DLD1 (cell line): ENCODE measurements around the gene PDE8A.

Source experiments
- in situ Hi-C: cut with HindIII; loops from 2 replicates; pipeline ENCODE4 v1.10.0; 2017; ENCODE audit warnings: low sequenced_read_pairs

PDE8A gene

DNA sequence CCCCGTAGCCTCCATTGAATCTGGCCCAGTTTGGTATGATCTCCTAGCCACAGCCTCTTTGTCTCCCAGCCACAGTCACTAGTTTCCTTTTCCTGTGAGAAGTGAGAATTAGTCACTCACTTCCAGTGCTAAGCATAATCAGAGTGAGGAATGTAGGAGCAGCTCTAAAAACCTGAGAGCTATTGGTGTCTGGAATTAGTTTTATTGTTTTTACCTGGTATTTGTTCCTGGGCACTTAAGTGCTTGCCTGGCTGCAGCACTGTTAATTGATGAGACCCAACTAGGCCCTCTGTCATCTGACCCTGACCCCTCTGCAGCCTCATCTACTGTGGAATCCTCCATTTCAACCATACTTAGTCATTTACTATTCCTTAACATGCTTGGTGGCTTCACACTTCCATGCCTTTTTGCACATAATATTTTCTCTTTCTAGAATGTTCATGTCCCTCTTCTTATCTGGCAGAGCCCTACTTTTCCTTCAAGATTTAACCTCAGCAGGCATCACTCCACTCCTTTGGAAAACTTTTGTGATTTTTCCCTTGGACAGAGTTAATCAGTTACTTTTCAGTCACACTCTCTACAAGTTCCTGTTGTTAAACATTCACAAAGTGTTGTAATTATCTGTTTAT is 48.8 kb downstream of the PDE8A start:
- in situ Hi-C loops = no loop called here

- in situ Hi-C loops = no loop called here
Measured at GRCh38 chr15:85031086-85031943, 49.7 kb downstream of the PDE8A start.

GRCh38 chr15:85031944-85032558 is 50.4 kb downstream of the PDE8A start:
- in situ Hi-C loops = no loop called here

DNA sequence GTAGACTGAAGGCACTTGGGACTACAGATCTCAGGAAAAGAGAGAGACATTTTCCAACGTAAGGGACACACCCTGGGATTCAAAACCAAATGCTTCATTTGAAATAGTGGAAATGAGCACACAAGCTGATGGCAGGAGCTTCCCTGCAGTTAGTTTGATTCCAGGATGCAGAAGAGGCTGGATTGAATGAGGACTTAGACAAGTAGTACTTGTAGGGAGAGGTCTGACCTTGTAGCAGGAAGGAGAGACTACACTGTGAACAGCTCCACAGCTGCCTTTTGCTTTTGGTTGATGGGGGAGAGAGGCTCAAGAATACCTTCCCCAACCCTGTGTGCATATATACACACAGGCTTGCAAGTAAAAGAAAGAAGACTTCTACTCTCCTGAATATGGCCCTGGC is 51.5 kb downstream of the PDE8A start:
- in situ Hi-C loops = no loop called here

DNA sequence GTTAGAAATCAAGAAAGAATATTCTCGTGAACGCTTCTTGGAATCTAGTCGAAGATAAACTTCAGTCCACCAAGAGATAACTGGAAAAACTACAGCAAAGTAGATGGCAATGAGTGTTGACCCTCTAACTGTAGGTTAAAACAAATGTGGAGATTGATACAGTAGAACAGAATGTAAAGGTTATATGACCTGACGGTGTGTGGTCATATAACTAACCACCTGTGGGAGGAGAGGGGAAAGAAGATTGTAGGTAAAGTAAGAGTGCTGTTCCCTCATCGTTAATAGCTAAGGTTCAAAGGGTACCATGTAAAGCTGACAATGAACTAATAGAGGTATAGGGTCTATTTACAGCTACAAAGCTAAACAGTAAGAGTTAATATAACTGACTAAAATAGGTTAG is 52.6 kb downstream of the PDE8A start:
- in situ Hi-C loops = no loop called here

- in situ Hi-C loops = no loop called here
Measured at GRCh38 chr15:85035980-85036379, 54.3 kb downstream of the PDE8A start.

- in situ Hi-C loops = no loop called here
Measured at GRCh38 chr15:85036716-85037115, 55.1 kb downstream of the PDE8A start.

DNA sequence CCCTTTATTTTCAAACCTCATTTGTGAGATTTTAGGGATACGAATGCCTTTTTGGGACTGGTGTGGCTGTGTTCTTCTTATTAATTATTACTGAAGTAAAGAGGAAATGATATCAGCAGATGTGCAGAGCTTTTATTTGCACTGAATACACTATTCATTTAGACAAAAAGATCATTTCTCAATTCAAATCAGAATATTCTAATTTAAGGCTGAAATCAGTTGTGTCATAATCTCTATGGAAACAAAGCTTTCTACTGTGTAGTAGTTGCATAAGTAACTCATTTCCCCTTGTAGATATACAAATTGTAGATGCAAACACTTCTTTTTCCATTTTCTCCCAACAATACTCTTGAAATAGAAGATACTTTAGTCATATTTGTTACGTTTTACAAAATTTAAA is 56.0 kb downstream of the PDE8A start:
- in situ Hi-C loops = no loop called here

- in situ Hi-C loops = loop anchor here (10.0 kb wide), 2 partner anchors 86 to 206 kb away; no protein-coding TSS in a partner anchor
Measured at GRCh38 chr15:85041230-85041629, 59.6 kb downstream of the PDE8A start.

- in situ Hi-C loops = loop anchor here (10.0 kb wide), 2 partner anchors 90 to 210 kb away; no protein-coding TSS in a partner anchor
Measured at GRCh38 chr15:85044251-85044853, 62.7 kb downstream of the PDE8A start.

GRCh38 chr15:85044894-85045293 is 63.2 kb downstream of the PDE8A start:
- in situ Hi-C loops = loop anchor here (10.0 kb wide), 2 partner anchors 90 to 210 kb away; no protein-coding TSS in a partner anchor

DNA sequence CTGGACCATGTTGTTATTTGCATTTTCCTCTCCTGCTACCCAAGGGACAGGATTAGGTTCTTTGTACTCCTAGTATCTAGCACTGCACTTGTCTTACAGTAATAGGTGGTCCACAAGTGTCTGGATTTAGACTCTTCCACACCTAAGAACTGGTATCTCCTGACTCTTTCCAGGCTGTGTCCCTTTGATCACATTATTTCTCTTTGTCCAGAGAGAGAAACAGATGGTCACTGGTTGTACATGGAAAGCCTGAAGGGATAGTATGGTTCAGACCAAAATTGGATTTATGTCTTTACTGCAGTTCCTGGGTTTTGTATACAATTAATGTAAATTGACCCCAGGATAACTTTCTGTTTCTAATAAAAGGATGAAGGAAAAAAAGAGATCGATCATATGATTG is 64.0 kb downstream of the PDE8A start:
- in situ Hi-C loops = loop anchor here (10.0 kb wide), 2 partner anchors 91 to 211 kb away; no protein-coding TSS in a partner anchor

DNA sequence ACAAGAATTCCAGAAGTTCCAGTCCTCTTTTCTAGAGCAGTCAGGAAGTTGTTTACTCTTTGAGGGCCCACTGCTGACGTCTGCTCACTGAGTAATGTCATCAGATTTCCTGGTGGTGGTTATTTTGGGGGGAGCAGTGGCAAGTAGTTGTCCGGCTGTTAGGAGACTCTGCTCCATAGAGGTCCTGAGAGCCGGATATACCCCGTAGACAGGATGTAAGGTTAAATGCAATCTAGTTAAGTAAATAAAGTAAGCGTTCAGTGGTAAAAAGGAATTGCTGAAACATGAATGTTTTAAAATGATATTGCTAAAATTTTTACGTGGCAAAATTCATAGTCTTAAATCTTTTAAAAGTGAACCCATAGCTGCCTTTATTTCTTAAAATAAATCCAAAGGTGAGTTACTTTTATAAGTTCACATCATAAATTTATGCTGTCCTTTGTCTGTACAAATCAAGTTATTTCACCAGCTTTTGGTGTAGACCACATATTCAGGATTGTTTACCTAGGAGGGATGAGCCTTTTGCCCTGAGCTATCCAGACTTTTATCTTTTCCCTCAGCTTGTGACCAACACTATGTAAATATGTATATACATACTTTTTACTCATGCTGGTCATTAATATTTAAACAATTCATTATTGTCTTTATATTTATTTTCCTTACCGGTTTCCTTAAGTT is 65.8 kb downstream of the PDE8A start:
- in situ Hi-C loops = loop anchor here (10.0 kb wide), 2 partner anchors 93 to 213 kb away; no protein-coding TSS in a partner anchor

- in situ Hi-C loops = loop anchor here (10.0 kb wide), 2 partner anchors 94 to 214 kb away; no protein-coding TSS in a partner anchor
Measured at GRCh38 chr15:85048430-85048829, 66.8 kb downstream of the PDE8A start.

DNA sequence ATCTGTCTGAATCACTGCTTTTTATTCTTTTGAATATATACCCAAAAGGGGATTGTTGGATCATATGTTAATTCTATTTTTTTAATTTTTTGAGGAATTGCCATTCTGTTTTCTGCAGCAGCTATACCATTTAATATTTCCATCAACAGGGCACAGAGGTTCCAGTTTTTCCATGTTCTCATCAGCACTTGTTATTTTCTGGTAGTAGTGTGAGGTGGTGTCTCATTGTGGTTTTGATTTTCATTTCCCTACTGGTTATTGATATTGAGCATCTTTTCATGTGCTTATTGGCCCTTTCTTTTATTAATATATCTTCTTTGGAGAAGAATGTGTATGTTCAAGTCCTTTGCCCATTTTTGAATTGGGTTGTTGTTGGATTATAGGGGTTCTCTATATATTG is 68.1 kb downstream of the PDE8A start:
- in situ Hi-C loops = loop anchor here (10.0 kb wide), 2 partner anchors 95 to 215 kb away; no protein-coding TSS in a partner anchor

GRCh38 chr15:85059734-85060133 is 78.1 kb downstream of the PDE8A start:
- in situ Hi-C loops = no loop called here

DNA sequence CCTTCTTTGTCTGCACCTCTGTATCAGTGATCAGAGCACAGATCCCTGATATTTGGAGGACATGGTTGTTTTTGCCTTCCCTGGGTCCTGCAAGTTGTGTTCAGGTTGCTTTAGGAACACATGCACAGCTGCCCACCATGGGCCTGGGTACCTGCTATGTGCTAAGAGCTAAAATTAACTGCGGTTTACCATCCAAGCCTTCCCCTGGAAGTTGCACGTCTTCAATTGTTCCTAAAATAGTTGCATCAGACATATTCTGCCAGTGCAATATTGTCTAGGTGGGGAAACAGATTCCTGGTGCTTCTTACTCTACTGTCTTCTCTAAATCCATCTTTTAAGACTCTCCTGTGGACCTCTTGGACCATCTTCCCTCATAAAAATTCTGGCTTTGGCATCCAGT is 80.9 kb downstream of the PDE8A start:
- in situ Hi-C loops = no loop called here

- in situ Hi-C loops = no loop called here
Measured at GRCh38 chr15:85063088-85063487, 81.4 kb downstream of the PDE8A start.

GRCh38 chr15:85063522-85064079 is 81.9 kb downstream of the PDE8A start:
- in situ Hi-C loops = no loop called here

DNA sequence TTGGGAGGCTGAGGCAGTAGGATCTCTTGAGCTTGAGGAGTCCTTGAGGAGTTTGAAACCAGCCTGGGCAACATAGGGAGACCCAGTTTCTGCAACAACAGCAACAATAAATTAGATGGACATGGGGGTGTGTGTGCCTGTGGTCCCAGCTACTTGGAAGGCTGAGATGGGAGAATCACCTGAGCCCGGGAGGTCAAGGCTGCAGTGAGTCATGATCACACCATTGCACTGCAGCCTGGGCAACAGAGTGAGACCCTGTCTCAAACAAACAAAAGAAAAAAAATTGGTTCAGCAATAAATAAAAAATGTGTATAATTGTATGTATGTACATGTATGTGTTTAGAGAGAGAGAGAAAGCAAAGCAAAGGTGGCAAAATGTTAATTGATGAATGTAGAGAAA is 83.1 kb downstream of the PDE8A start:
- in situ Hi-C loops = no loop called here
